Activated CD8-positive, alpha-beta memory T cell treated with anti-CD3 and anti-CD28 coated beads, Interleukin-2, amount 50 U/mL, for 1 hour (primary cell): ENCODE data around the gene ELOVL7.
"Not testable (repeated sequence)": the region's sequence is repeated elsewhere in the genome, so short reads cannot be mapped to it uniquely, and the experiment has no call there.

ENCODE experiments used
- DNase-seq: peaks from one replicate; pipeline ENCODE4 v3.0.0-alpha.2; 2020; ENCODE audit errors: extremely low read depth

The ELOVL7 gene

DNA sequence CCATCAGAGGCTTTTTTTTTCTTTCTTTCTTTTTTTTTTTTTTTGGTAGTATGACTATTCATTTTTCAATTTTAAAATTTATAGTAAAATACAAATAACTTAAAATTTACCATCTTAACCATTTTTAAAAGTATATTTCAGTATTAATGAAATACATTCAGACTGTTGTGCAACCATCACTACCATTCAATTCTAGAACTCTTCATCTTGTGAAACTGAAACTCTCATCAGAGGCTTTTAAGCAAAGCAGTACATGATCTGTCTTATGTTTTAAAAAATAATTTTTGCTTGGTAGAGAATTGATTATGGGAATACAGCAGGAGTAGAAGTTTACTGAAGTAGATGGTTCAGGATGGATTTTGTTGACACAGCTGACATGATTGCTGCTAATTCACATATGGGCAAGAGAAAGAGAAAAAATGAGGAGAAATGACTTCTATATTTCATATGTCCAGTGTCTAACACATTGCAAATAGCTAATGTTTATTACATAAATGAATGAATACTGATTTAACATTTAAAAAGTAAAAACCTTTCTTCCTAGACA is 13.4 kb downstream of the ELOVL7 start:
- no peak for DNase-seq

DNA sequence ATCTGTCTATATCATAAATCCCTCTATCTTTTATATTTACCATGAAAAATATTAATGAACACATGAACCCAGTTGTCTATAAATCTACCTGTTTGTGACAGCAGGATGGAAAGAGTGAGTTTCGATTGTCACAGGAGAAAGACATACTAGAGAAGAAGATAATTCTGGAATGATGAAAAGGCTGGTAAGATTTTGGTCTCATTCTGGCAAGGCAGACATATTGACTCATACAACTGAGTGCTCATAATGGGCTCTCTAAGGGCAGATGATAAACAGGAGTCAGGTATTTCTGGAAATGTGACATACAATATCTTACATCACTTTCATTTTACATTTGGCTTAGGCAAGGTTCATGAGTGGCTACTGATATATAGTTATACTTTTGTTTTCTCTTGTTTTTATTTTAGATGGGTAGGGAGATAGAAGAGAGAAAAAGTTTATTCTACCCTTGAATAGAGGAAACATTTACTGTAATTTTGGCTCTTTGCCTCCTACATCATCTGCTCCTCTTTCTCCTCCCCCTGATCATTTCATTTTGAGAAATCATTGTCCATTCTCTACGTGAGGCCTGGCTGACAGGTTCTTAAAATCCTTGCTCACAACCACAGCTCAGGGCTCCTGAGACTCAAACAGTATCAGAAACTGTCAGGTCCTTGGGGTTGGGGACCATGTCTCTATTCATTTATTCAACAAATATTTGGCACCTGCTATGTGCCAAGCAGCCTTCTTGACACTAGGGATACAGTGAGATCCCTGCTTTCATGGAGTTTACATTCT is 14.4 kb downstream of the ELOVL7 start:
- DNase-seq, result no peak

DNA sequence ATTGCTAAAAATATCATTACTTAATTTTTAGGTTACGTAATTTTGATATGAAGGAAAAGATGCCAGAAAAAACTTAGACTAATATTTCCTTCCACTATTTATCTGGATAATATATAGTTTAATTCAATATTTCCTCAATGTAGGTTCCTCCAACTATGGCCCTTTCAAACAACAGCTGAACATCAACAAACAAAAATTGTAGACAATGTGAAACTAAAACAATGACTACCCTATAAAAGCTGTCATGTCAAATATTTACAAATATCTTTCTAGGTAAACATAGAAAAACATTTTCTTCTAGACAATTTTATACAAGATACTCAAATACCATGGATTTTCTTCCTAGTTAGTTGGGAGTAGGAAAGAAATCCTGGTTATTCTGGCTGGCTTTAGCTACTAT is 16.9 kb downstream of the ELOVL7 start:
- DNase-seq, result no peak

DNA sequence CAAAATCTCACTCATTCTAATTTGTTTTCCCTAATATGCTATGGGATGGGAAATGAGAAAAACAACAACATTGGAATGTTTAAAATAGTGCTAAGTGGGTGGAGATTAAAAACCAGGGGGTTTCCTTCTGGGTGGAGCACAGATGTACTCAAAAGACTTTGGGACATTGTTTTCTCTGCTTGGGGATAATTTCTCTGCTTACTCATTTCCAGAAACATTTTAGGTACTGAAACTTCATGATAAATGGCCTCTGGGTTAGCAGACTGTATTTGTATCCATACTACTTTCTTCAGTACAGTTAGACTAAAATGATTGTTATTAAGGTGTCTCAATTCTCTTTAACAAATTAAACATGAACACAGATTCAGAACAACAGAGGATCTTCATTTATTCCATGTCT is 17.4 kb downstream of the ELOVL7 start:
- DNase-seq, result no peak

DNA sequence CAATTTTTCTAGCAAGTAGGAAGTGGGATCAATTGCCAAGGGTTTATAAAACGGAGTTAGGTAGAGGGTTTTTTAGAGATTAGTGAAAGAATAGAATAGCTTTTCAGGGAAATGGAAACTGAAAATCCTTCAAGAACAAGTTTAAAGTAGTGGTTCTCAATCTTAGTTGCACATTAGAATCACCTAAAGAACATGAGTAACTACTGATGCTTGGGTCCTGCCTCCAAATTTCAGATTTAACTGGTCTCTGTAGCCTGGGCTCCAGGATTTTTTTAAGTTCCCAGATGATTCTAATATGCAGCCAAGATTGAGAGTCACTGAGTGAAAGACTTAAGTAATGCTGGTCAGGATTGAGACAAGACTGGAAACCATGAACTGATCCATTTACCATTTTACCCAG is 20.5 kb downstream of the ELOVL7 start:
- DNase-seq, result no peak

DNA sequence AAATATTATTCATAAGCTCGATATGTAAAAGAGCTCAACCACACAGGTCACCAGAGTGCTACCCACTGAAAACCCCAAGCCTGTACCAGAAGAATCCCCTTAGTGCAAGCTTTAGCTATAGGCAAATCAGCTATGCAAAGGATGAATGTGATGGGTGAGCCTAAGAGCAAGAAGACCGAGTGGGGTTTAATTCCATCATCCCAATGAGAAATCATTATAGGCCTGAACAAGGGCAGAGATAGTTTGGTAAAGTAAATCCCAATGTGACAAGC is 21.8 kb downstream of the ELOVL7 start:
- no peak for DNase-seq

DNA sequence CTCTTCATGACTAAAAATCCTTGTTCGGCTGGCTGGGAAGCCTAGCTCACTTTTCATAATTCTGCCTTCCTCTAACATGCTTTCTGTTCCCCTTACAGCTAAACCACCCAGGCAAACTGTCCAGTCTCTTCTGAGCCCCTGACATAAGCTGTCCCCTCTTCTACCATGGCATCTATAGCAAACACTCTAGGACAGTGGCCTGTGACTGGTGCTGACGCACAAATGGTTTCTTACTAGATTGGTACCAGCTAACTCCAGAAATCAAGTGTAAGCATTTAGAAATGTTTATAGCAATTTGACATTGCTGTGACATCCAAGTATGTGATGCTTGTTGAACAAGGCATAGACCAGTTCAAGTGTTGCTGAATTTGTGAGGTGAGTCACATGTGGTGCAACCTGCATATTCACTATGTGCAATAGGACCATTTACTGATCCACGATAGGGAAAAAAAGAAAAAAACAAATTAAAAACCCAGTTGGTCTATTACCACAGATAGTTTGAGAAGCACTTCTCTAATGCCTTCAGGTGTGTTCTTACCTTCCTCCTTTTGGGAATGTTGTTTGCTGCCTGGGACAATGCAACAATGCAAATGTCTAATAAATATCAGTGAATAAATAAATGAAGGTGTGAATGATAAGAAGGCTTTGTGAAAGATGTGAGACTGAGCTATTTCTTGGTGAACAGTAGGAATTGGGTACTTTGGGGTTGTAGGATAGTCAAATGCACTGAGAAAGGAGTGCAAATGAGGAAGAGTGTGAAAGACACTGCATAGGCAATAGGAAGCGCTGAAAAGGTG is 22.4 kb downstream of the ELOVL7 start:
- DNase-seq, result no peak

DNA sequence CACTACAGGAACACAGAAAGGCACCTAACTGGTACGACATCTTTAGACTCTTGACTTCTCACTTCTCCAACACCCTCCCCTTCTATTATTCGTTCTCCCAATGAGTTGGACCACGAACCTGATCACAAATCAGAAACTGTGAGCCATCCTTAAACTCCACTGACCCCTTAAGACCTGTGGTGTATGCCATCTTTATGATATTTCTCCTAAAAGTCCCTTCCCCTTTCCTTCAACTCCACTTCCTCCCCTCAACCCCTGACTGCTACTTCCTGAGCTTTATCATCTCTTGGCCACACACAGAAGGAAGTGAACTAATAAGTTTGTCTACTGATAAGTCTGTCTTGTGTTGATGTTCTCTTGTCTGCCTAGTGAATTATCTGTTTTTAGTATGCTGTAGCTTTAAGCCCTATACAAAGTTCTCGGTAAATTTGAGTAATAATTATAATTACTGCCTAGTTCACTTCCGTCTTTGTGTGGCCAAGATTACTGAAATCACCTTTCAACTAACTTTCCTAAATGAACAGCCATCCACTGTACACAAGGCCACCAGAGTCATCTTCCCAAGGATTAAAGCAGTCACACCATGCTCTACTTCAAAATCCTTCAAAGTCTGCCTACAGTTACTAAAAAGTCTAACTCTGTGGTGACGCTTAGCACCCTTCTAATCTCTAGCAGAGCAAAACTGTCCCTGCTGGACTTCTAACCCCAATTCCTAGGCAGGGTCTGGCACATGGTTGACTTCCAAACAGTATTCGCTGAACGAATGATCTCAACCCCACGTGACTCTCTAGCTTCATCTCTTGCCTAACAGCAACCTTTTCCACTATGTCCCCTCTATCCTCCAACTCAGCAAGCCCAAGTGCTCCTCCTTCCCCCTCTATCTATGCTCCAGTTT is 23.2 kb downstream of the ELOVL7 start:
- no peak for DNase-seq

DNA sequence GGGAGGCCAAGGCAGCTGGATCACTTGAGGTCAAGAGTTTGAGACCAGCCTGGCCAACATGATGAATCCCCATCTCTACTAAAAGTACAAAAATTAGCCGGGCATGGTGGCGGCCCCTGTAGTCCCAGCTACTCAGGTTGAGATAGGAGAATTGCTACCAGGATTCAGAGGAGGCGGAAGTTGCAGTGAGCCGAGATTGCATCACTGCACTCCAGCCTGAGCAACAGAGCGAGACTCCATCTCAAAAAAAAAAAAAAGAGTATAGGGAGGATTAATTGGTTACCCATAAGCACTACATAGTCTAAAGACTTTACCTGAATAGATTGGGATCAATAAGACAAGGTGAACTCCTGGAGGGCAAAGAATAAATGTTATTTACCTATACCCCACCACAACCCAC is 27.9 kb downstream of the ELOVL7 start:
- DNase-seq, result not testable (repeated sequence)

DNA sequence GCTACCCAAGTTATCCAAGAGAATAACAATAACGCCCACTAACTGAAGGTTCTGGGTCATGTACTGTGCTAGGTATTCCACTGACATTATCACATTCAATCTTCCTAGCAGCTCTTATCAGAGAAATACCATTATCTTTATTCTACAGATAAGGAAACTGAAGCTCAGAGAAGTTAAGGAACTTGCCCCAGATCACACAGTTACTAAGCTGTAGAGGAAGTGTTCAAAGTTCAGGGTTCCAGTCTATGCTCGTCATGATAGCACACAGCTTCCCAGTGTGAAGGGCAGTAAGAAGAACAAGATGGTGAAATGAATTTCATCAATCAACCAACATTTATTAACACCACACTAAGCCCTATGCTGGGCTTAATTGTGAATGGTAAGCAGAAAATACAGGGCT is 29.6 kb downstream of the ELOVL7 start:
- DNase-seq, result no peak

DNA sequence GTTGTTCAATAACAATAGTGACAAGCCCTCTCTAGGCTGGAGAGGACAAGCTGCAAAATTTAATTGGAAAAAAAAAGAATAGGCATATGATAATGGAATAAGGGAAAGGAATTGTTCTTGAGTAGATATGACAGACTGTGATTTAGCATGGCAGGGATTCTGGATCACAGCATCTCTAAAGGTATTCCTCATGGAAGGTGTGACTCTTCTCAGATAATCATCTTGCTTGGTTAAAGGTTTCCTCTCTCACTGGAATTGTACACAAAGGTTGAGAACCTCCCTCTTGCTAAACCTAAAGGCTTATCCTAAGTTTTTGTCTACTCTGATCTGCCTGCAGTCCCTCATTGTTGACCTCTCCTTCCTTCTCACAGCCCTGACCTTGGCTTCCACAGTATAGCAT is 31.6 kb downstream of the ELOVL7 start:
- no peak for DNase-seq

DNA sequence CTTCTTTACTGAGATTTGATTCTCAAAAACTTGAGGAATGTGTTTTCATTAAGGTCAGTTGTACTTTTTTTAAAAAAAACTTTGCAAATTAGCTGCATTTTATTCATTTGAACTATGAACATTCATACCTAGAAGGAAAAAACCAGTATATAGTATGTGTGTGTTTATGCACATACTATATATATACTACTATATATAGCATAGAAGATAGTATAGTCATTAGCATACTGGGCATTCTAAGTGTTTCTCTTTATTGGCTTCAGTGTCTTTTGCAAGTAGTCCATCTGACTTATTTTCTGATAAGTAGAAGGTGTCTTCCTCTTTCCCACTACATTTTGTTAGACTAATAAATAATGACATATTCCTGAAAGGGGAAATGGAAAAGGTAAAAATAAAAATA is 33.0 kb downstream of the ELOVL7 start:
- DNase-seq, result no peak

DNA sequence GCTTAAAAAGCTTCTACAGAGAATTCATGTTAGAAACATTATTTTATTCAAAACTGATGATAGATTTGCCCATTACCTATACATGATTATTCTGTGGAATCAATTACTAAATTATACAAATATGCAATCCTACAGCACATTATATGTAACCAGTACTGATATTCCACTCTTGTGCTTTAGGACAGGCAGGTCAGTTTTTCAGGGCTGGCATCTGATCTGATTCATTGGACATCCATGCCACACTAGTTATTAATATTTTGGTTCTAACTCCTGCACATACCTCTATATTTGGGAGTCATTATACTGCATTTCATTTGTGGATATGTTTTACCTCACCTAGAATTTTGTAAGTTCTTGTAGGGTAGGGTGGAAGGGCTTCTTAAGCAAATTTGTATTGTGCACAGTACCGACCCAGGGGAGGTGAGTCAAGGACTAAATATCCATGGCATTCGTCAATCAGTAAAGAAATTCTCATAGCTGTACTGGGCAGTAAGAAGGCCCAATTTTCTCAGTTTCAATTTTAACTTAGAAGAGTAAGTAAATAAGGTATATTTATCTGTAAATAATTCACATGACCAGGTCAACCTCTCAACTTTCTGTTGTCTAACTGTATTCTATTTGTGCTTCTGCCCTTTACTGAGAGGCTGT is 33.5 kb downstream of the ELOVL7 start:
- no peak for DNase-seq

DNA sequence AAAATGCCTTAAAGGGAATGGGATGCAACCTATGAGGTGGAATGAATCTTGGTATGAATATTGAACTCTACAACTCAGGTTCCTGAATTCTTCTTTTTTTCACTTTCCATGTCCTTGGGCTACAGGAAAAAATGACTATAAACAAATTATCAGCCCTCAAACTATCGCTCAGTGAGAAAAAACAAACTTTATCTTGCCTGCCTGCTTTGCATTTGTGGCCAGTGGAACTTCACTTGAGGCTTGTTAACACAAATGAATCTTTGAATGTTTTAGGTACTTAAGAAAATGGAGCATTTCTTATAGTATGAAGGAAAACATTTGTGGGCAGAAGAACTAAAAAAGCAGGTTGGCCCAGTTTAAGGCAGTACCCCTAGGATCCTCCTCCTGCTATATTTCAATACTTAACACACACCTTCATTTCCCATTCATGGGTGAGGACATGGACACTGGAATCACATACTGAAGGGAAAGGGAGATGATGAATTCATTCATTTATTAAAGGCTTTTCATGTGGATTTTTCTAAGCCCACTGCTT is 34.1 kb downstream of the ELOVL7 start:
- no peak for DNase-seq

DNA sequence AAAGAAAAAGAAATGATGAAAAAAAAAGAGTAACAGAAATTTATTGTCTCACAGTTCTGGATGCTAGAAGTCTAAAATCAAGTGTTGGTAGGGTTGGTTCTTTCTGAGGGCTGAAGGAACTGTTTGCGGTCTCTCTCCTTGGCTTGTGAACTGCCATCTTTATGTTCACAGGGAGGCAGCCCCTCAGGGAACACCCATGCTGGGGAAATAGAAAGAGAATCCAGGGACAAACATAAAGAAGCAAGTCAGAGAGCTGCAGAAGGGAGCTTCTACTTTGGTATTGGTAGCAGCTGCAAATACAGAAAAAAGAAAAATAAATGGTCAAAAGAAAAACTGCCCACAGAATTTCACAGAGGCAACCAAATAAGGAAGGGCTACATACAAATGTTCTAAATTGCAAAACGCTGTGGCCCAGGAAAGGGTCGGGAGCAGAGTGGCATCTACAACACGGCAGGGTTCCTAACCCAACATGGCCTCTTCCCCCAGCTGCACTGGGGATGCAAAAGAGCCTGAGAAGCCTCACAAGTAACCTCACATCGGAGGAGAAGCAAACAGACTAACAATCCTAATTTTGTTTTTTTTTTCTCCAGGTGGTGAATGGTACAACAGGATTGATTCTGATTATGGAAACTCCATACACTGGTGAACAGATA is 37.4 kb downstream of the ELOVL7 start:
- DNase-seq, result no peak

DNA sequence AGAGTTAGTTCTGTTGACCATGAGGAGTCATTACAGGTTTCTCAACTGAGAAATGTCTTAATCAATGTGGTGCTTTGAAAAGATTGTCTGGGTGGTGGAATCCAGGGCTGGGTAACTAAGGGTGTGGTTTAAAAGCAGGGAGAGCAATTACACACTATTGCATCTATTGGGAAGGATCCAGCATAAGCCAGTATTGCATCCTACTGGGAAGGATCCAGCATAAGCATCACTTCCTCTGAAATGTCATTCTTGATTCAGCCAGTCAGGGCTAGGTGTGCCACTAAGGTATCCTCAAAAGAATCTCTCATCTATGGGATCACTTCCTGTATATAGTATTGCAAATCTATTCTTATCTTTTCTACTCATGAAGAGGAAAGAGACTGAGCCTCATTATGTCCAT is 38.6 kb downstream of the ELOVL7 start:
- no peak for DNase-seq

DNA sequence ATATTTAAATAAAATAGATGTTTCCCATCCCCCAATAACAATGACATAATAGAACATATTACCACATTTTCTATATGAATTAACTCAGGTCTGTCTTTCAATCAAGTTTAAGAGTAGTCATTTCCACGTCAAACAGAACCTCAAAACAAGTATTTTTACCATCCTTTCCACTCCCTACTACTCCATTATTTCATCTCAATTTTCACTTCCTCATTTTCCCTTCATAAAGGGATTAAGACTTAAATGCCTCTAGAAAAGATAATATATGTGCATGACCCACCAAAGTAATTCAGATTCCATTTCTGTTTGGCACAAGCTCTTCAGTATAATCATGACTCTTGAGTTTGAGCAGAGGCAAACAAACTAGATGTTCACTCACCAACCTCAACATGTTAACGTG is 40.4 kb downstream of the ELOVL7 start:
- no peak for DNase-seq

DNA sequence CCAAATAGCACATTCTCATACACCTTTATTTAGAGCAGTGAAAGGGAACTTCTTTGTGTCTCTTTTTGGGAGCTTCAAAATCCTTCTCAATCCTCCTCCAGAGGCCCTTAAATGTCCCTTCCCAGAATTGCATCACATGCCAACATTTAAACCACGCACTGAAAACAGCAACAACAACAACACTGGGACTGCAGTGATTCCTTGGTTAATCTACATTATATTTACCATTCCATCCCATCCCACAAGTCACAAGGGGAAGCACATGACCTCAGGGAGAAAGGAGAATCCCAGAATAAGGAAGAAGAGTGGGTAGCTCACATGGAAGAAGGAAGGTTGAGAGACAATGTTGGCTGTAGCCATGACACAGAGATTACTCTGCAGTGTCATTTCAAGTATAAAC is 41.1 kb downstream of the ELOVL7 start:
- DNase-seq, result no peak

DNA sequence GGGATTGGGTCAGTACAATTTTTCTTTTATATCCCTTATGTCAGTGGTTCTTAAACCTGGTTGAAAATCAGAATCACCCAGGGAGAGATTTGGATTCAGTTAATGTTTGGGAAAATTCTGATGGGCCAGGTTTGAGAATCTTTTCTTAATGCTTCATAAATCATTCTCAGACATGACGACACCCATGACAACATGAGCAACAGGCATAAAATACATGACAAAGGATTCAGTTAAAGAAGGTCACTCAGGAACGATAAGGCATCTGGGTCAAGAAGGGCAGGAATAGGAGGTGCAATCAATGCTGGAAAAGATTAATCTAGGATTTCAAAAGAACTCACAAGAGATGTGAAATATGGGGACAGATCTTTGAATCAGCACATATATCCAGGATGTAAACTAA is 41.8 kb downstream of the ELOVL7 start:
- no peak for DNase-seq

DNA sequence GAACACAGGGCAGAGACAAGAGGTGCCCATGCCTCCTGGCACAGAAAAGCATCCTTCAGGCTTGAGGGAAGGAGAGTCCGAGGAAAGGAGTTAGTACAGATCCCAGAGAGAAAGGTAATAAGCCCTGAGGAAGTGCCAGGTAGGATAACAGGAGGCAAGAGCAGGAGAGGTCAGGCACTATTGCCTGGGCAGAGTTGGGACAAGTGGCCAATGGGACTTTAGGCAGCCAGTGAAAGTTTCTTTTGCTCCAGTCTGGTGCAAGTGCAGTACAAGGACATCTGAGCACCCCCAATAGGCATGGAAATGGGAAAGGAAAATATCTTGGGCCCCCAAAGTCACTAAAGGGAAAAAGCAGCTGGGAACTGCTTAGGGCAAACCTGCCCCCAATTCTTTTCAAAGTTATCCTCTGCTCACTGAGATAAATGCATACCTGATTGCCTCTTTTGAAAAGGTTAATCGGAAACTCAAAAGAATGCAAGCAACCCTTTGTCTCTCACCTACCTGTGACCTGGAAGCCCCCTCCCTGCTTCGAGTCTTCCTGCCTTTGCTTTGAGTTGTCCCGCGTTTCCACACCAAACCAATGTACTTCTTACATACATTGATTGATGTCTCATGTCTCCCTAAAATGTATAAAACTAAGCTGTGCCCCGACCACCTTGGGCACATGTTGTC is 46.5 kb downstream of the ELOVL7 start:
- no peak for DNase-seq
